Measurements from ENCODE around the gene KLC3. TPM values are rescaled to one million over a fixed set of nuclear protein-coding genes. Genes with fewer than 3 reads are reported as not detected.

KLC3 gene
- total and polyA plus RNA-seq, 2 experiments from 2014 or later: not detected

GRCh38 chr19:45323671-45324081, 16.9 kb upstream of the KLC3 start:
- Histone ChIP-seq H3K36me3 (ENCODE audit: low read depth) (no peaks in the 10 kb centered on the region), H3K9ac (no peak overlapping the region), H3F3A (ENCODE audit: insufficient read depth) (no peaks in the 10 kb centered on the region), H3K9me3 (ENCODE audit: low read depth) (no peaks in the 10 kb centered on the region), H3K4me3 (peak overlapping the region; percentile 47), H3K4me1 (ENCODE audit: insufficient read depth) (no peaks in the 10 kb centered on the region), H3K27ac (no peak overlapping the region), H3K9me2 (ENCODE audit: insufficient read depth) (no peaks in the 10 kb centered on the region), H2AFZ (peak overlapping the region; percentile 58; the same call in 1 of the 2 replicates), H4K20me1 (ENCODE audit: insufficient read depth) (no peaks in the 10 kb centered on the region), H3K4me2 (ENCODE audit: unreplicated experiment) (peak overlapping the region; percentile 65), H3K79me2 (ENCODE audit: insufficient read depth) (no peaks in the 10 kb centered on the region), H3K27me3 (replicated peaks; ENCODE audit: insufficient read depth) (peaks cover 14% of the 10 kb centered on the region)
- peak; percentile 33 for DNase-seq
- TF ChIP-seq EZH2phosphoT487 (IDR thresholded peaks at IDR 0.05; ENCODE audit: insufficient read depth, low read depth) (no peak), EZH2 (IDR thresholded peaks at IDR 0.05; ENCODE audit: insufficient read depth, poor library complexity, severe bottlenecking) (peak; percentile 37)
- 10 to 18% methylated on average over 9 to 30 of the region's 30 CpGs for WGBS, 2 experiments (ENCODE audit: low coverage in 1 of 2, low lambda C conversion rate in 2 of 2, missing lambda C conversion rate in 2 of 2)
- in situ Hi-C loops (cut with MboI): no loop called here

- Histone ChIP-seq H3K4me1 (ENCODE audit: insufficient read depth) (no peaks in the 10 kb centered on the region), H3K9me2 (ENCODE audit: insufficient read depth) (no peaks in the 10 kb centered on the region), H3K36me3 (ENCODE audit: low read depth) (no peaks in the 10 kb centered on the region), H4K20me1 (ENCODE audit: insufficient read depth) (no peaks in the 10 kb centered on the region), H3K9me3 (ENCODE audit: low read depth) (no peaks in the 10 kb centered on the region), H3K4me2 (ENCODE audit: unreplicated experiment) (no peak overlapping the region), H3K27me3 (replicated peaks; ENCODE audit: insufficient read depth) (peaks cover 14% of the 10 kb centered on the region), H3K79me2 (ENCODE audit: insufficient read depth) (no peaks in the 10 kb centered on the region), H3K4me3 (no peak overlapping the region), H3K9ac (no peak overlapping the region), H2AFZ (no peak overlapping the region), H3K27ac (no peak overlapping the region), H3F3A (ENCODE audit: insufficient read depth) (no peaks in the 10 kb centered on the region)
- TF ChIP-seq EZH2phosphoT487 (IDR thresholded peaks at IDR 0.05; ENCODE audit: insufficient read depth, low read depth): no peak
- no peak for TF ChIP-seq EZH2 (IDR thresholded peaks at IDR 0.05; ENCODE audit: insufficient read depth, poor library complexity, severe bottlenecking)
- DNase-seq: no peak
- in situ Hi-C loops (cut with MboI): no loop called here
- WGBS, 2 experiments (ENCODE audit: low coverage in 1 of 2, low lambda C conversion rate in 2 of 2, missing lambda C conversion rate in 2 of 2): 45 to 47% methylated on average over 11 of the region's 11 CpGs
Observed at GRCh38 chr19:45324349-45324907, 16.1 kb upstream of the KLC3 start.

- H3K4me3 ChIP-seq: no peak overlapping the region
- H4K20me1 ChIP-seq (ENCODE audit: insufficient read depth): no peaks in the 10 kb centered on the region
- WGBS, 2 experiments (ENCODE audit: low coverage in 1 of 2, low lambda C conversion rate in 2 of 2, missing lambda C conversion rate in 2 of 2): 63 to 67% methylated on average over 13 of the region's 13 CpGs
- no peak overlapping the region for H3K27ac ChIP-seq
- no peak for DNase-seq
- no peak overlapping the region for H3K4me2 ChIP-seq (ENCODE audit: unreplicated experiment)
- no peak for TF ChIP-seq EZH2phosphoT487 (IDR thresholded peaks at IDR 0.05; ENCODE audit: insufficient read depth, low read depth)
- TF ChIP-seq EZH2 (IDR thresholded peaks at IDR 0.05; ENCODE audit: insufficient read depth, poor library complexity, severe bottlenecking): no peak
- no peak overlapping the region for H2AFZ ChIP-seq
- H3K79me2 ChIP-seq (ENCODE audit: insufficient read depth): no peaks in the 10 kb centered on the region
- H3K9me3 ChIP-seq (ENCODE audit: low read depth): no peaks in the 10 kb centered on the region
- in situ Hi-C loops (cut with MboI): no loop called here
- H3K36me3 ChIP-seq (ENCODE audit: low read depth): no peaks in the 10 kb centered on the region
- H3K4me1 ChIP-seq (ENCODE audit: insufficient read depth): no peaks in the 10 kb centered on the region
- no peak overlapping the region for H3K9ac ChIP-seq
- peaks cover 14% of the 10 kb centered on the region for H3K27me3 ChIP-seq (replicated peaks; ENCODE audit: insufficient read depth)
- no peaks in the 10 kb centered on the region for H3K9me2 ChIP-seq (ENCODE audit: insufficient read depth)
- H3F3A ChIP-seq (ENCODE audit: insufficient read depth): no peaks in the 10 kb centered on the region
Observed at GRCh38 chr19:45327404-45328143, 13.0 kb upstream of the KLC3 start.

GRCh38 chr19:45331411-45331810, 9.1 kb upstream of the KLC3 start:
- Histone ChIP-seq H3K27me3 (replicated peaks; ENCODE audit: insufficient read depth) (no peaks in the 10 kb centered on the region), H3F3A (ENCODE audit: insufficient read depth) (no peaks in the 10 kb centered on the region), H3K9ac (no peak overlapping the region), H3K9me3 (ENCODE audit: low read depth) (no peaks in the 10 kb centered on the region), H3K36me3 (ENCODE audit: low read depth) (no peaks in the 10 kb centered on the region), H3K79me2 (ENCODE audit: insufficient read depth) (no peaks in the 10 kb centered on the region), H2AFZ (no peak overlapping the region), H3K4me1 (ENCODE audit: insufficient read depth) (no peaks in the 10 kb centered on the region), H4K20me1 (ENCODE audit: insufficient read depth) (no peaks in the 10 kb centered on the region), H3K9me2 (ENCODE audit: insufficient read depth) (no peaks in the 10 kb centered on the region), H3K4me3 (no peak overlapping the region), H3K27ac (no peak overlapping the region), H3K4me2 (ENCODE audit: unreplicated experiment) (no peak overlapping the region)
- no peak for DNase-seq
- 73 to 75% methylated on average over 7 of the region's 7 CpGs for WGBS, 2 experiments (ENCODE audit: low coverage in 1 of 2, low lambda C conversion rate in 2 of 2, missing lambda C conversion rate in 2 of 2)
- no peak for TF ChIP-seq EZH2 (IDR thresholded peaks at IDR 0.05; ENCODE audit: insufficient read depth, poor library complexity, severe bottlenecking)
- TF ChIP-seq EZH2phosphoT487 (IDR thresholded peaks at IDR 0.05; ENCODE audit: insufficient read depth, low read depth): no peak
- in situ Hi-C loops (cut with MboI): no loop called here

Measured in GM23248 (cell line).